Measurements from ENCODE around the gene FAM222A. TPM values are rescaled to one million over a fixed set of nuclear protein-coding genes. Genes with fewer than 3 reads are reported as not detected.

Gene FAM222A
- total RNA-seq, 4 donors from 2014 or later, result 0.34 to 3.5 (median 1.7) TPM; not detected in 1

DNA sequence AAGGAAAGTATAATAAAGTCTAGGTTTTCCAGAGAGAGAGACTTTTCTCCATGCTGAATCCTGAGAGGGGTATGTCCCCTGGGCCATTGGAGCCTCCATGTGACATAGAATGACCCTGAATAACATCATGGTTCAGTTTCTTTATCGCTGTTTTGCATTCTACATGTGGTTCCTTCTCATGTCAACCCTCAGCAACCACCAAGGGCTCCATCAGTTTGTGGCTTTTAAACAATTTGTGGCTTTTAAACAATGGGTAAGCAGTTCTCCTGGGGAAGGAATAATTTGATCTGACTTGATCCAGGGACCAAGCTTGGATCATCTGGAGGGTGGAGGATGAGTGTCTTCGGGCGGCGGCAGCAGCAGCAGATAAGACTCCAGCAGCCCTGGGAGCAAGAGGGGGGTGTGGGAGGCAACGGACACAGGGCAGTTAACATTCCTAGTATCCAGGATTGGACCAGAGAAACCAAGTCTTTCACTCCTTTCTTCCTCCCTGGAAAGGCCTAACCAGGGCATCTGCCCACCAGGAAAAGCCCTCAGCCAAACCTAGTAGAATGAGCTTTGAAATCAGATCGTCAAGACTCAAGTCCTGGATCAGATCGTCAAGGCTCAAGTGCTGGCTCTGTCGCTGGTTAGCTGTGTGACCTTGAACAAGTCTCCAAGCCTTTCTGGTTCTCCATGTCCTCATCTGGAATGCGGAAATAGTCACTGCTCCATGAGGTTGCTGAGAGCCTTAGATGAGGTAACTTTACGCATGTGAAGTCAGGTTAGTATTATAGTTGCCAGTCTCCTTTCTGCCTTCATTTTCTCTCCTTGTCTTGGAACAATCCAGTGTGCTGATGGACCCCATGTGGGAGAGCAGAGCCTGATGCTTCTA is 27.8 kb upstream of the FAM222A start:
- Histone ChIP-seq H3K27ac (no peak overlapping the region), H3K4me3 (no peak overlapping the region), H3K9me3 (no peaks in the 10 kb centered on the region), H3K27me3 (no peaks in the 10 kb centered on the region), H3K4me1 (no peaks in the 10 kb centered on the region), H3K36me3 (no peaks in the 10 kb centered on the region)
- no peak for TF ChIP-seq POLR2A (IDR thresholded peaks at IDR 0.05)
- TF ChIP-seq, protein P1, sequence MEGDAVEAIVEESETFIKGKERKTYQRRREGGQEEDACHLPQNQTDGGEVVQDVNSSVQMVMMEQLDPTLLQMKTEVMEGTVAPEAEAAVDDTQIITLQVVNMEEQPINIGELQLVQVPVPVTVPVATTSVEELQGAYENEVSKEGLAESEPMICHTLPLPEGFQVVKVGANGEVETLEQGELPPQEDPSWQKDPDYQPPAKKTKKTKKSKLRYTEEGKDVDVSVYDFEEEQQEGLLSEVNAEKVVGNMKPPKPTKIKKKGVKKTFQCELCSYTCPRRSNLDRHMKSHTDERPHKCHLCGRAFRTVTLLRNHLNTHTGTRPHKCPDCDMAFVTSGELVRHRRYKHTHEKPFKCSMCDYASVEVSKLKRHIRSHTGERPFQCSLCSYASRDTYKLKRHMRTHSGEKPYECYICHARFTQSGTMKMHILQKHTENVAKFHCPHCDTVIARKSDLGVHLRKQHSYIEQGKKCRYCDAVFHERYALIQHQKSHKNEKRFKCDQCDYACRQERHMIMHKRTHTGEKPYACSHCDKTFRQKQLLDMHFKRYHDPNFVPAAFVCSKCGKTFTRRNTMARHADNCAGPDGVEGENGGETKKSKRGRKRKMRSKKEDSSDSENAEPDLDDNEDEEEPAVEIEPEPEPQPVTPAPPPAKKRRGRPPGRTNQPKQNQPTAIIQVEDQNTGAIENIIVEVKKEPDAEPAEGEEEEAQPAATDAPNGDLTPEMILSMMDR (IDR thresholded peaks at IDR 0.05), result no peak
- DNase-seq, result no peak
- intact Hi-C loops (cut with DNase I; ENCODE audit: low total_unique reads), result no loop called here

DNA sequence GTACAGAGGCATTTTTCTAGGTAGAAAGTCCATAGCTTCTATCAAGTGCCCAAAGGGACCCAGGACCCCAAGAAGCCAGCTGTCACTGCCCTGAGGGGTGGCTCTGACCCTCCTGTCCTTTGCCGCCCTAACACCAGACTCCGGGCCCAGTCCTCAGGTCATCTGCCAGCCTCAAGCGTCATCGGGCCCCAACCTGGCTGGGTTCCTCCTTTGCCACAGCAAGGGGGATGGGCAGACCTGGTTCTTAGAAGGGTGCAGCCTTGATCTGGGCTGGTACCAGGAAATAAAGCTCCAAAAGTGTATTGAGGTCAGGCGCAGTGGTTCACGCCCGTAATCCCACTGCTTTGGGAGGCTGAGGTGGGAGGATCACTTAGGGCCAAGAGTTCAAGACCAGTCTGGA is 27.1 kb upstream of the FAM222A start:
- H3K27me3 ChIP-seq, result no peaks in the 10 kb centered on the region
- no peak for DNase-seq
- no peak for TF ChIP-seq POLR2A (IDR thresholded peaks at IDR 0.05)
- TF ChIP-seq, protein P1 (IDR thresholded peaks at IDR 0.05), result no peak
- H3K27ac ChIP-seq, result no peak overlapping the region
- H3K36me3 ChIP-seq, result no peaks in the 10 kb centered on the region
- no peaks in the 10 kb centered on the region for H3K4me1 ChIP-seq
- no peaks in the 10 kb centered on the region for H3K9me3 ChIP-seq
- H3K4me3 ChIP-seq, result no peak overlapping the region
- intact Hi-C loops (cut with DNase I; ENCODE audit: low total_unique reads), result no loop called here

DNA sequence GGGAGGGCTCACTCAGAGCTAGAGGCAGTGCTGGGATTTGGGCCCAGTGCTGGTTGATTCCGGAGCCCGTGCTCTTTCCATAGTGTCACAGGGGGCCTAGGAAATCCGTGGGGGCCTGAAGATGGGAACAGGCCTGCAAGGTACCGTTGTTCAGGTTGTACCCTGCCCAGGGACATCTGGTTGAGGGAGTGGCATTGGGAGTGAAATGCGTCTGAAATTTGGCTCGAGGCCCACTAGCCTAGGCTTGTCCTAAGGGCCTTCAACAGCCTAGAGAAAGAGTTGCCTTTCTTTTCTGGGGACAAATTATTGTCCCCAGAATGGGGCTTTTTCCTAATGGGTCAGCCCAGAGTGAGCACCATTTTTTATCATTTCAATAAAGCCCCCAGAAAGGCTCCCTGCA is 26.4 kb upstream of the FAM222A start:
- H3K27ac ChIP-seq, result no peak overlapping the region
- TF ChIP-seq, protein P1 (IDR thresholded peaks at IDR 0.05), result no peak
- TF ChIP-seq POLR2A (IDR thresholded peaks at IDR 0.05), result no peak
- no peaks in the 10 kb centered on the region for H3K9me3 ChIP-seq
- no peak overlapping the region for H3K4me3 ChIP-seq
- DNase-seq, result no peak
- no peaks in the 10 kb centered on the region for H3K4me1 ChIP-seq
- no peaks in the 10 kb centered on the region for H3K36me3 ChIP-seq
- H3K27me3 ChIP-seq, result no peaks in the 10 kb centered on the region
- intact Hi-C loops (cut with DNase I; ENCODE audit: low total_unique reads), result no loop called here

DNA sequence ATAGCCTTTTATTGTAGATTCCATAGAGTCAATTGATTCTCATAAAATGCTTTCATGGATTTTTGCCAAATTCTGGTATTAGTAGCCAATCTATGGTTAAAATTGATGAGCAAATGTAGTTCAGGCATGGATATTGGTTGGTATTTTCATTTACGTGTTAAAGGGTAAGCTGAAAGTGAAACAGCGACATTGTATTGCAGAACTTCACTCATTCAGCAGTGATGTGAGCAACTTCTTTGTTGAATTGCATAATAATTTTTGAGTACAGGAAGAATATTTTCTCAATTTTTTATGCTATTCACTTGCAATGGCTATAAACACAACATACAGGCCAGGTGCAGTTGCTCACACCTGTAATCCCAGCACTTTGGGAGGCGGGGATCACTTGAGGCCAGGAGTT is 24.2 kb upstream of the FAM222A start:
- H3K9me3 ChIP-seq, result no peaks in the 10 kb centered on the region
- intact Hi-C loops (cut with DNase I; ENCODE audit: low total_unique reads), result no loop called here
- TF ChIP-seq, protein P1 (IDR thresholded peaks at IDR 0.05), result no peak
- TF ChIP-seq POLR2A (IDR thresholded peaks at IDR 0.05), result no peak
- no peak overlapping the region for H3K4me3 ChIP-seq
- H3K36me3 ChIP-seq, result no peaks in the 10 kb centered on the region
- no peak overlapping the region for H3K27ac ChIP-seq
- no peaks in the 10 kb centered on the region for H3K4me1 ChIP-seq
- no peak for DNase-seq
- H3K27me3 ChIP-seq, result no peaks in the 10 kb centered on the region

DNA sequence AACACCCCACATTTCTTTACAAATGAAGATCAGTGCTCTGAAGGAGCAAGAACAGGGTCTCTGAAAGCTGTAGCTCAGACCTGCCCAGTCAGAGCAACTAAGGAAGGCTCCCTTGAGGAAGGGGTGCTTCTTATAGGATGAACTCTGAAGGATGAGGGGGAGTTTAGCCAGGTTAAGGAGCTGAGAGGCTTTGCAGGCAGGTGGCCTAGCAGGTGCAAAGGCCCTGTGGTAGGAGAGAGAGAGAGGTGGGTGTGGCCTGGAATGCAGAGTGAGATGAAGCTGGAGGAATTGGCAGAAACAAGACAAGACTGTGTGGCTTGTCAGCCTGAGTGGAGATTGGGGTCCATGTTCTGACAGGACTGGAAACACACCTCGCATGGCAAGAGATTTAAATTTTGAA is 20.5 kb upstream of the FAM222A start:
- intact Hi-C loops (cut with DNase I; ENCODE audit: low total_unique reads), result no loop called here
- H3K27ac ChIP-seq, result no peak overlapping the region
- no peaks in the 10 kb centered on the region for H3K27me3 ChIP-seq
- TF ChIP-seq, protein P1 (IDR thresholded peaks at IDR 0.05), result no peak
- no peak for TF ChIP-seq POLR2A (IDR thresholded peaks at IDR 0.05)
- no peak for DNase-seq
- no peaks in the 10 kb centered on the region for H3K9me3 ChIP-seq
- H3K4me1 ChIP-seq, result no peaks in the 10 kb centered on the region
- no peak overlapping the region for H3K4me3 ChIP-seq
- no peaks in the 10 kb centered on the region for H3K36me3 ChIP-seq

All from uterus (tissue), 4 donors.